ENCODE data around the gene PREB.

PREB gene

GRCh38 chr2:27082773-27083409, 51.5 kb downstream of the PREB start:
- no peak for DNase-seq (ENCODE audit: low spot score)

- DNase-seq (ENCODE audit: low spot score): no peak
These were observed 52.3 kb downstream of the PREB start for GRCh38 chr2:27081984-27082772.
